Stomach (tissue), 4 donors: ENCODE data around the gene NEDD4.

Experiments
- CTCF ChIP-seq, 7 experiments: fragments of 450-650 bp in 4 of 7; fragments of 200-600 bp in 3 of 7; sonication (generic) in 3 of 7; IDR thresholded peaks; one replicate each; pipeline ENCODE4 v1.5.1; 2016 to 2019; ENCODE audit warnings: antibody characterized with exemption in 7 of 7, control low read depth in 2 of 7, mild to moderate bottlenecking in 1 of 7
- POLR2A ChIP-seq, 4 donors: fragments of 450-650 bp; IDR thresholded peaks; one replicate each; pipeline ENCODE4 v1.6.1; 2016; ENCODE audit warnings: antibody characterized with exemption in 4 of 4, control low read depth in 2 of 4, mild to moderate bottlenecking in 1 of 4, moderate library complexity in 1 of 4
- POLR2AphosphoS5 ChIP-seq, 3 donors: sonication (generic); formaldehyde crosslinking; IDR thresholded peaks; one replicate each; pipeline ENCODE4 v1.6.1; 2016; ENCODE audit warnings: antibody characterized with exemption in 3 of 3

DNA sequence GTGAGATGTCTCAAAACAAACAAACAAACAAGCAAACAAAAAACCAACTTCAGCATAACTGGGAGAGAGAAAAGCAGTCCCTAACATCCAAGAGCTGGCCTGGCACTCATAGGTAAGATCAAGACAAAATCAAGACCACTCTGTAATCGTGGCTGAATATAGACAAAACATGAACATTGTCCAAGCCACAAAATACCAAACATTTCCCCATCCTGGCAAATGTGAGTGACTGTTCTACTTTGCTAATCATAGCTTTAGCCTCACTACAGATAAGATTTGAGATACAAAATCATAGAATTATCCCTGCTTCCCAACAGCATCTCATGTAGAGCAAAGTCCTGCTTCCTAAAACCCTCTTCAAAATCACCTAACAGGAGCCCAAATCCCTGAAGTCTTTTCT is 133.7 kb downstream of the NEDD4 start:
- no peak for TF ChIP-seq POLR2A (IDR thresholded peaks at IDR 0.05)
- no peak for TF ChIP-seq CTCF (IDR thresholded peaks at IDR 0.05)
- TF ChIP-seq POLR2AphosphoS5 (IDR thresholded peaks at IDR 0.05) = no peak
